ENCODE measurements around the gene TMEM260.

TMEM260 gene

DNA sequence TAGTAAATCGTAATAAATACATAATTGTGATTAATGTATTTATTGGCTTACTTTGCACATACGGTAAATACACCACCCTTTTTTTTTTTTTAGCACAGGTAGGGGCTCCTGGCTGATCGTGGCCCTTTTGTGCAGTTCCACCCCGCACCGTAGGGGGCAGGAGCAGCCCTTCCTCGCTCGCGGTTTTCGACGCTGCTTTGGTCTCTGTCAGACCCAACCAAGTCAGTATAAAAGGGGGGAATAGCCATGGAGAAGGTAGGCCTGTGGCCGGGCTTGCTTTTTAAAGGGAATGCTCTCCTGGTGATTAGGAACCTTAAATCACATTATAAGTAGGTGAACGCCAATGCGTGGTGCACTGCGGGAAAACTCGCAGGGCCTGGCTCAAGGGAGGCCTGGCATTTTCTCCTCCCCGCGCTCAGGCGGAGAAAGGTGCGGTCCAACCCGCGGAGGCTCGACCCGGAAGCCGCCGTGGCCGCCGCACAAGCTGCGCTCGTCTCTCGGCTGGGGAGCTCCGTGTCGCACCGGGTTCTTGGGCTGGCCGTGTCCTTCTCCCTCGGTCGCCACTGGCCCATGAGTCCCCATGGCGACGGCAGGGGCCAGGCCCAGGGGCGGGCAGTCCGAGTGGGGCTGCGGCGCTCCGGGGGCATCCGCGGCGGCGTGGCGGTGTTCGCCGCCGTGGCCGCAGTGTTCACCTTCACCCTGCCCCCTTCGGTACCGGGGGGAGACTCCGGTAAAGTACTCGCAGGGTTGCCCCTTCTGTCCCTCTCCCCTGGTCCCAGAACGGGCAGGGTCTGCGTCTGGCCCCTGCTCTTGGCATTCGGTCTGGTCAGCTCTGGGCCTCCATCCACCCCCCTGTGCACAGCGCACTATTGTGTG lies at the start of gene TMEM260:
TMEM260 (plus strand) TSS at position 454 of the 876 bp plus-strand sequence; CDS start at position 571, 117 bp downstream.
- peak; percentile 63 for DNase-seq

DNA sequence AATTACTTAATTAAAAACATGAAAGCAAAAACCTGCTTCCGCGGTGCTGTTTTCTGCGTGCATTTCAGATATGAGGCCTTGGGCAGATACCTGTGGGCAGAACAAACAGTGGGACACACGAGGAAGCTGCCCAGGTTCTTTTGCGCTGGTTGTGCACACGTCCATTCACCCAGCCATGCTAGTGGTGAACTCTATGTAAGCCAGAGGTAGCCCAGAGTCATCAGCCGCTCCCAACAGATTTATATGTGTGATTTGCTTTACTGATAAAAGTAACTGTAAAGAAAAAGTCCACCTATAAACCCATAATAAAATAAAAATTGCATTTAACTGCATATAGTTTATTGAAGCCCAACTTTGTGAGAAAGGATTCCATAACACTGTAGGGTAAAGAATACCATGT lies 47.1 kb upstream of the TMEM260 start:
- DNase-seq = no peak

DNA sequence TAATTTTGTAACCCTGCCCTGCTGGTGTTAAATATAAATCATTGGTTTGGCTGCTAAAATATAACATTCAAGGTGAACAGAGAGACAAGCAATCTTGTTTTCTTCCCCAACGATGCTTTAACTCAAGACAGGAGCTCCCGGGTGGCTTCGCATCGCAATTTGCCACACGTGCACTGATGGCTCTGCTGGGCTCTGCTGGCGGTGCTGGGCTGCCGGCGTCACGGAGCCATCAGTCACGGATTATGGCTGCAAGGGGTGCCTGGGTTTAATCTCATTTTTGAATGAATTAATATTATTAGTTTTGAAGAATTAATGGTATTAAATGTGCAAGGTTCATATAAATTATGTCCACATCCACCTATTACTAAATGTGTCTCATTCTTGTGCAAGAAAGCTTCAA lies 44.9 kb upstream of the TMEM260 start:
- DNase-seq = no peak

DNA sequence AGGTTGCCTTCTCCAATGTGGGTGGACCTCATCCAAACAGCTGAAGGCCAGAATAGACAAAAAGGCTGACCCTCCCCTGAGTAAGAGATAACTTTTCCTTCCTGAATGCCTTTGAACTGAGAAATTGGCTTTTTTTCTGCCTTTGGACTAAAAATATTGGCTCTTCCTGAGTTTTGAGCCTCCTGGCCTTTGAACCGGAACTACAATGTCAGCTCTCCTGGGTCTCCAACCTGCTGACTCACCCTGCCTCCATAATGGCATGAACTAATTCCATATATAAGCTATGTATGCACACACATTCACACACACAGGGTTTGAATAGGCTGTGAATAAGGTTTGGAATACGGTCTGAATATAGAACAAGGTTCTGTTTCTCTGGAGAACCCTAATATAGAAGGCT lies 39.7 kb upstream of the TMEM260 start:
- DNase-seq = no peak

DNA sequence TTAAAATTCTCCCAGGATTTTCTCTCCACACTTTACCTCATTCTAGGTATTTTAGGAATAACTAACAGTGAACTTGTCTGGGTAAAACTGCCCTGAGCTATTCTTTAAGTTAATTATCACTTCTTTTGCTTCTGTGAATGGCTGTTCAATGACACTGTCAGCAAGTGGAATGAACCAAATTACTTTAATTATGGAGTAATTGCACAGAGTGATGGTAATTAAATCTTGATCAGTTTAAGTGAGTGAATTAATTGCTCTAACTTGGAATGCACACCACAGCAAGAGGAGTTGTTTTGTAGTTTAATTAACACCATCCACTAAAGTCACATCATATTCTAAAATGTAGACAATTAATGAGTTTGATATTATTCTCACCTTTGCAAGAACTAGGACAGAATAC lies 36.2 kb upstream of the TMEM260 start:
- DNase-seq = no peak

DNA sequence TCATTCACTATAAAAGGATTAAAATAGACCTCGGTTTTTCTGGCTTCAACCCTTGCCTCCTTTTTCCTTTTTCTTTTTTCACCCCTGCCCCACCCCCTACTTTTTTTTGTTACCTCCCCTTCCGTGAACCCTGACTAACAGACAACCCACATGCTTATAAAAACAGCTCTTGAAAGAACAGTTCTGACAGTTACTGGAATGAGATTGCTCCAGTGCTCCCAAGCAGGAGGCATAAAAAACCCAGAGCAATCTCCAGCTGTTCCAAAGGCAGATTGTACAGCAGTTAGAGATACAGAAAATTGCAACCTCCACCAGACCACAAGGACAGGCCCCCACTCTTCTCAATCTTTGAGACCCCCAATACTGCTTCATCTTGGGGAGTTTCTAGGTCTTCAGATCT lies 29.9 kb upstream of the TMEM260 start:
- DNase-seq = no peak

DNA sequence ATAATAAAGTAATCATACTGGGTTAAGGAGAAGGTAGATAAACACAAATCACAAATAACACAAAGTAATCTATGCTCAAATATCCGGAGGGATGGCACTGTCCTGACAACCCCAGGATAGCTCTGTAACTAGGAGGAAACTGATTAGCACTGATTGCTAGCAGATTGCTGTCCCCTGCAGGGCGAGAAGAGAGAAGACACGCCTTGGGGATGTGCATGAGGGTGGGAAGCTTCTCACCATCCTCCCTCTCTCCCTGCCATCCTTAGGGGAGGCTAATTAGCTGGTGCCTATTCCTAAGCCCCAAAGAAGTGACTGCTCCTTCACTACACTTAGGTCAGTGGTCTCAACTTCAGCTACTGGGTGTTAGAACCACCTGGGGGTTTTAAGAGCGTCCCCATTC lies 27.0 kb upstream of the TMEM260 start:
- no peak for DNase-seq

DNA sequence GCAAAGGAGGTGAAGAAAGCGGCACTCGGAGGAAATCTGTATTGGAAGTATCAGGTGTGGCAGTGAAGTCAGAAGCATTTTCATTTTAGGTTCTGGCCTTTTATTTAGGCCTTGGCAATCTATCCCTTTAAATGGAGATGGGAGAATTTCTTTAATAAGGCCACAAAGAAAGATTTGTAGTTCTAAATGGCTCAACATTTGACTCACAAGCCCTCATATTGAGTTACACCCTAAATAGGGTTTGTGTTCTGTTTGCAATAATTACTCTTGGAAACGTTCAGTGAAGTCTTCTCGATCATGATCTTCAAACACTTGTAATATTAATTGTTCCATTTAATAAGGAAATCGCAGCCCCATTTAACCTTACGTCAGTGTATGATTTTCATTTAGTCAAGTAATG lies 25.3 kb upstream of the TMEM260 start:
- DNase-seq = no peak

DNA sequence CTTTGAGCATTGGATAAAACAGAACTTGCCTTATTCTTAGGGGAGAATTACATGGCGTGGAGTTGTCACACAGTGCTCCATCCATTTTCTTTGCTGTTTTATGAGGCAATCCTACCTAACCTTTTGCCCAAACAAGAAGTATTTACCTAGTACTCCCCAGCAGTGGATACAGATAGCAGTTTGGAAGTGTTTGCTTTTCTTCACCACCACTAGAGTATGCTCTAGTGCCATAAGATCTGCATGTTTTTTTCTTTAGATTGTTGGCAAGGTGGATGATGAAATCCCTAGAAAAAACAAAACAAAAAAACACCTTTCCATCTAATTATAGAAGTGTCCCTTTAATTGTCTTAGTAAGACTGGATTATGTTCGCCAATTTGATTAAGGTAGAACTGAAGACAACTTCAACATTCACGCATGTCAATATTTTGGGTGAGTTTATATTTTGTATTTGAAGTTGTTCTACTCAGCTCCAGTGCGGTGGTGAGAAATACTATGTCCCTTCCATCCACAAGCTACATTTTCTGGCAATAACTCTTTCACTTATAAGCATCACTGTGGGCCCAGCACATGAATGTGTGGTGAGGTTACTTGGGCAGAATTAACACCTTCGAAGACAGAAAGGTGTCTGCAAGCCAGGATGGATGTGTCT lies 23.6 kb upstream of the TMEM260 start:
- DNase-seq = peak; percentile 20

DNA sequence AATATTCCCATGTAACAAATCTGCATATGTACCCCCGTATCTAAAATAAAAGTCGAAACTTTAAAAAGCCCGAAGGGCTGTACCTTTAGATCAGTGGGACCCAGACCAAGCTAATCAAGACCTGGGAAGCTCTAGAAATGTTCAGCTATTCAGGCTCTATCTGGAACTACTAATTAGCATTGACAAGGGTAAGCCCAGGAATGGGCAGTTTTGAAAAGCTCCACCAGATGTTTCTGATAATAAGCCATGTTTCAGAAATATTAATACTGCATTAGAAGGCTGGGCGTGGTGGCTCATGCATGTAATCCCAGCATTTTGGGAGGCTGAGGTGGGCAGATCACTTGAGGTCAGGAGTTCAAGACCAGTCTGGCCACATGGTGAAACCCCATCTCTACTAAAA lies 20.4 kb upstream of the TMEM260 start:
- no peak for DNase-seq

DNA sequence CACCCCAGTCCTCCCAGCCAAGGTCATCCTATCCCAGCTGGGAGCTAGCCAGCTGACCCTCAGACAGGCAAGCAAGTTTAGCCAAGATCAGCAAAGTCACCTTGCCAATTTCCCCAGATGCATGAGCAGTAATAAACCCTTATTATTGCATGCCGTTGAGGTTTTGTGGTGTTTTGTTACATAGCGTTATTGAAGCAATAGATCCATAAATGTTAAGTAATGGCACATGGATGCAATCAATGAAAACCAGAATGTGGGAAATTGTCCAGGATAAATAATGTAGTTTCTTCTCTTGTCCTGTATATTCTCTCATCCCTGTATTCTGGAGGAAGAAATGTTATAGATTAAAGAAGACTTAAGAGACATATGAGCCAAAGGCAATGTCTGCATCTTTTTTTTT lies 18.0 kb upstream of the TMEM260 start:
- no peak for DNase-seq

DNA sequence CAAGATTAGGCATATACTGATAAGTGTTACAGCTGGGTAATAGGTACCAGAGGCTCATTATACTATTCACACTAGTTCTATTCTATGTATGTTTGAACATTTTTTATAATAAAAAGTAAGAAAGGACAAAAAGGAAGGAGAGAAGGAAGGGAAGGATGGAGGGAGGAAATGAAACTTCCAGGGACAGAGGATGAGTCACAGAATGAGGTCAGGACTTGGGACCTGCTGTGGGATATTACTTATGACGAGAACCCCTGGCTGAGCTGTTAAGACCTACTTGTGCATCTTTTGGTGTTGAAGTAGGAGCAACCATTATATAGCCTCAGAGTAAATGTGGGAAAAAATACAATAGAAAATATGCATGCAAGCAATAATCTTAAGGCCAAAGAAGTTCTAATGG lies 16.7 kb upstream of the TMEM260 start:
- no peak for DNase-seq

DNA sequence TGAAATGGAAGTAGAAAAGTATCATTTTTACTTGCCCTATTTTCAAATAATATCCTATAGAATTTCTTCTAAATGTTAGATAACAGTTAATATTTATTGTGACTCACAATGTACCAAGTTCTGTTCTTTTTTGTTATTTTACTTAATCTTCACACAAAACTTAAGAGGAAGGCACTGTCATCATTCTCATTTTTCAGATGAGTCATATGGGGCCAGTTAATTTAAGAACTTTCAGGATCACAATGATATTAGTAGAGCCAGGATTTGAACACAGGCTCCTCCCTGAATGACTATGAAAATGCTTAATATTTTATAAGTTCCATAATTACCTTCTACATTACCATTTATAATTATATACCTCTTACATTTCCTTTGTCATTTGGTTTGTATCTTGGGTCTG lies 10.4 kb upstream of the TMEM260 start:
- DNase-seq = no peak

DNA sequence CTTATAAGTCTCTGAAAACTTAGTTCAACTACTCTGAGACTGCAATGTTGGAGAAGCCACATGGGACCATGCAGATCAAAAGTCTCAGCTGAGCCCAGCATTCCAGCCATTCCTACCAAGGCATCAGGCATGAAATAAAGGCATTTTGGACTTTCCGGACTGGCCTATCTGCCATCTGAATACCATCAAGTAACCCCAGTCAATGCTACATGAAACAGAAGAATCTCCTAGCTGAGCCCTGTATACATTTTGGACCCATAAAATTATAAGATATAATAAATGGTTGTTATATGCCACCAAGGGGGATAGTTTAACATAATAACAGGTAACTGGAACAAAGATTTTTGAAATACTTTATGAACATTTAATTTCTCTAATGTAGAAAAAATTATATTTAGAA lies 9.3 kb upstream of the TMEM260 start:
- no peak for DNase-seq

DNA sequence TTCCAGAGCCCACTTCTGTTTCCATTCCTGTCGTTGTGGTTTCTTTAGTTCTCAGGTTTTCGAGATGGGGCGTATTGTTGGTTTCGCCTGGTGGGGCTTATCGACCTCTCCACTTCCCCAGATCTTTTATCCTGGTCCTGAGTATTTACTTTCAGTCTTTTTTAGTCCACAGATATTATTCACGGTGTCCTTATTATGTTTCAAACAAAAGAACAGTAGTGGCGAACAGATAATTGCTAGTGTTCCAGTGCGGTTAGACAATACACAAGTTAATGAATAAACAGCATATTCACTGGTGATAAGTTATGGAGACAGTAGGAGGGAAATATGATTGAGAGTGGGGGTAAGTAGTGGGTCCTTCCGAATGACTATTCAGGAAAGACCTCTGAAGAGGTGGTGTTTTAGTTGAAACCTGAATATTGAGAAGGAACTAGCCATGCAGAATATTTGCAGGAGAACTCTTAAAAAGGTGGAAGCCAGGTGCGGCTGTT lies 668 bp downstream of the TMEM260 start:
- no peak for DNase-seq

DNA sequence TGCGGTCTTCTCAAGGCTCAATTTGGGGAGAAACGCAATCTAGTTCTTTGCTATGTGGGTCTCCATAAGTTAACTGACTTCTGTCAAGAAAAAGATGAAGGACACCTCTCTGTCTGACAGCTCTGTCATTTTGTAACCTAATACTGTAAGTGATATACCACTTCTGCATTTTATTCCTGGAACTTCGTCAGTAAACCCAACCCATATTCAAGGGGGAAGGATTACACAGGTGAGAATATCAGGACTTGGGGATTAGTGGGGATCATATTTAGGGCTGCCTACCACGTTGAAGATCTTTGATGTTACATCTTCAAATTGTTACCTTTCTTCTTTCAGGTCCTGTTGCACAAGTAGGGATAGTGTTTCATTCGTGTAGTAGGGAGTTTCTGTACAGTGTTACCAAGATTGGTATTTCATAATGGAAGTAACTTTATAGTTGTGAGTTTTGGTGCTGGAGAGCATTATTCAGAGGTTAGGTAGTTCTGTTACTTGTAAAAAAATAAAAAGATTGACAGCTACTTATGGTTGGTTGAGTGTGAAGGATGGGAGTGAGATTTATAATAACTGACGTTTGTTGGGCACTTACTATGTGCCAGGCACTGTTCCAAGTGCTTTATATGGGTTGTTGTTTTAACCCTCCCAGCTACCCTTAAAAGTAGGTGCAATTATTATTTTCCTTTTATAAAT lies 1.6 kb downstream of the TMEM260 start:
- no peak for DNase-seq

DNA sequence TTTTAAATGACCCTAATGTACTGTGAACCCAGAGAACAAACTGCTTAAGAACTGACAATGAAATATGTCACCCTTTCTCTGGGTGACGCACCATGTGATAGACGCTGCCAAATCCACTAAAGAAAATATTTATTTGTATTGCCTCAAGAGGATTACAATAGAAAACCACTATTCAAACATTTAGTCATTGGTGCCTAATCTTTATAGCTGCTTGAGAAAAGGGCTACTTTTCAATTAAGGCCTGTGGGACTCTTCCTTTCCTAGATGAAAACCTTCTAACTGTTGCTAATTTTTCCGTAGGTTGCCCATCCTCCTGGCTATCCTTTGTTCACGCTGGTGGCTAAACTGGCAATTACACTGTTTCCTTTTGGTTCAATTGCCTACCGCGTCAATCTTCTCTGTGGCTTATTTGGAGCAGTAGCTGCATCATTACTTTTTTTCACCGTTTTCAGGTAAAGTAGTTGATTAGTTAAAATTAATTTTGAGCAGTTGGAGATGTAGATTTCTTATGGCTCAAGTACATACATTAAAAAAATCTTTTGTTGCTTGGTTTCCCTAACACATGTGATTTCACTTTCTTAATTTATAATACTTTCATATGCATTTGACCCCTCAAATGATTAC lies 6.0 kb downstream of the TMEM260 start:
- DNase-seq = no peak

DNA sequence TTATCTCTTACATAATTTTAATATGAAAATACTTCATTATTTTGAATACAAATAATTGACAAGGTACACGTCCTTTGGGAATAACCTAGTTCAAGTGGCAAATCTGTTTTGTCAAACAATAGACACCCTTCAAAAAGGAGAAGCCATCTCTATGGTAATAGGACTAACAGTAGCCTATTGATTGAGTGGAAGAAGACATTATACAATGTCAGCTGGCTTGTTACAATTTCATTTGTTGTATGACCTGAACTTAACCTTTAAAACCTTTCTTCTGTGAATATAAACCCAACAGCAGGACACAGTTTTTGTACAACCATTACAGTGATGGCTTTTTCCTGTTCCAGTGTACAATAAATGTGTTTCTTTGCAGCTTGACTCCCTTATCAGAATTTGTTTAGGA lies 8.1 kb downstream of the TMEM260 start:
- no peak for DNase-seq

DNA sequence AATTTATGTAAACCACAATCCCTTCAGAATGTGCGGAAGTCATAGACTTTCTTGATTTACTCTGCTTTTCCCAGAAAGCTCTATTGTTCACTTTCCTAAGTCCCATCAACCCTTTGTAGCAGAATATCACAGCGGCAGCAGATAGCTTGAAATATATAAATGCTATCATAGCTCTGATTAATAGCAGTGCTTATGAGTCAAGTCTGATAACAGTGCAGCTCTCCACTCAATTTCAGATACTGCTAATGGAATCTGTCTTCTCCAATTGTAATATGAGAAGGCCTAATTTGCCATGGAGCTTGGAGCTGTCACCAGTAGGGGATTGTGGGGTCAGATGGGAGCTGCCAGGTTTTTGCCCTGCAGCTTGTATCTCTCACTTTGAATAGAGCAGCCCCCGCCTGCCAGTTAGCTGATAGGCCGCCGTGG lies 10.9 kb downstream of the TMEM260 start:
- peak; percentile 21 for DNase-seq

DNA sequence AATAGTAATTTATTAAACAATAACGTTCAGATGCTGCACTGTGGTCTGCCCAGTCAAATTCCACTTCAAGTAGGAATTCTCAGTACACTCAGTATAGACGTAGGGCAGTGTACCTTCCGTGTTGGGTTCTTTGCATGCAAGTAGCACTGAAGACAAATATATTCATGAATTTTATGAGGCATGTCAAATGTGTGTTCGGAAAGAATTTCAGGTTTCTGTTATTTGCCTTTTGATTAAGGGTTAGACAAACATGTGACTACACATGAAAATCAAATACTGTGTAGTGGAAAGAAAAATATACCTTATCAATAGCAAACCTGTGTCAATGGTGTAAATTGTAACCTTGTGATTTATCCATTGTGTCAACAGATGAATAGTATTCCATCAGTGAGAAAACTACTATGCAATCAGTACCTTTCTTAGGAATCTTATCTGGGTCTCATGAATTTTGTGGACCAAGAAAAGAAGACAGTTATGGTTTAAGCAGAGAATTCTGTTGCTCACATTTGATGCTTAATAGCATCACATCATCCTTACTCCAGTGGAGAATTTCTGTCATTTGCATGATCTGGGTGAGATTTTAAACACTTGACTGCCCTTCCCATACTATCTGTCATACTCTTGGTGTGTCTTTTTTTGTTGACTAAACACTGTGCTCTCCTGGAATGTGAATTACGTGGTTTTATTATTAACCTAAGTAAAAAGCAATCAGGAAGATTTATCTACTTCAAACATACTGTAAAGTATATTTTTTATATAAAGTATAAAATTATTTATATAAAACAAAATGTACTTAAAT lies 13.3 kb downstream of the TMEM260 start:
- DNase-seq = no peak

DNA sequence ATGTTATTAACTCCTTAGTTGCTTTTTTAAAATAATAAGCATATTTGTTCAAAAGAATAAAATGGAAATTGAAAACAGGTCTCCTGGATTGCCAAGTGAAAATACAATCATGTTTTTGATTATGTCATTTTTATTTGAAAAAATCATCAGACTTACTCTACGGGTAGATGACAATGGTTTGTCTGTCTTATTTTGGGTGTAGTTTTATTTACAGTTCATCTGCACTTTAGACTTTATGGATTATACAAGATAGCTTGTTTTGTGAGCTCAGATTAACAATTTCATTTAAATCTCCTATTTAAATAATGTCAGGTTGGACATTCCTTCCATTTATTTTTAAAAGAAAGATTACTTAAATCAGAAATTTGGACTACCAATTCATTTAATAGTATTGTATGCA lies 14.8 kb downstream of the TMEM260 start:
- DNase-seq = no peak

DNA sequence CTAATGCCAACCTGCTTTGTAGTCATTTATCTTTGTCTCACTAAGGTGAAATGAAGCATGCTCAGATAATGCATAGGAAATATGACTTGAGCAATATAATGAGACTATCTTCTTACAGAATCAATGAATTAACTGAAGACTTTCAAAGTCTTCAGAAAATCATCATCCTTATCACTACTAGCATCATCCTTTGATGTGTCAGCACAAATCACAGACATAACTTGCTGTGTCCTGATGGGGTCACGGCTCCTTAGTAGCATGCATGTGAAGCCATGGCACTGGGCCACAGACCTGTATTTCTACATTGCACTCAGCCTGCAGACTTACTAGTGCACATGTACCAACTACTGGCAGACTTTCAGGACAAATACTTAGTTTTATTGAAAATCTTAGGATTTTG lies 18.9 kb downstream of the TMEM260 start:
- no peak for DNase-seq

All from DMS 273 treated with DMSO at 0.1 percent for 48 hours (cell line).